ENCODE results near the gene MCOLN1. TPM values are rescaled to one million over a fixed set of nuclear protein-coding genes. Genes with fewer than 3 reads are reported as not detected.
A peak's percentile ranks its signal among the peaks of the same experiment; 100 is the strongest.

Gene MCOLN1
- total RNA-seq, 1 donor, result 12.0 TPM

DNA sequence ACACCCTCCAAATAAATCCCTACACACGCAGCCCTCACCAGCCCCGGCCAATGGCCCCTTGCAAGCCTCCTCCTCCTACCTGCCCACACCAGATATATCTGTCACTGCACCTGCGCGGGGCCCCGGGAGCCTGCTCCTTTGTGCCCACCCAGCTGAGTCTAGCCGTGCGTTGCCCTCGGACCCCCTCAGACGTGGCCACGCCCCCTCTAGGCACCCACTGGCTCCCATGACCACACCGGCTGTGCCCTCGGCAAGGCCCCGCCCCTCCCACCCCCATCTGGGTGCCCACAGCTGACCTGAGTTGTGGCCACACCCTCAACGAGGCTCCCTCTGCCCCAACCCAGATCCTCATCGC lies 6.8 kb downstream of the MCOLN1 start:
- no peak overlapping the region for H3K4me3 ChIP-seq (ENCODE audit: low read depth, low read length)
- DNase-seq (ENCODE audit: low read depth), result no peak
- TF ChIP-seq, protein P1, sequence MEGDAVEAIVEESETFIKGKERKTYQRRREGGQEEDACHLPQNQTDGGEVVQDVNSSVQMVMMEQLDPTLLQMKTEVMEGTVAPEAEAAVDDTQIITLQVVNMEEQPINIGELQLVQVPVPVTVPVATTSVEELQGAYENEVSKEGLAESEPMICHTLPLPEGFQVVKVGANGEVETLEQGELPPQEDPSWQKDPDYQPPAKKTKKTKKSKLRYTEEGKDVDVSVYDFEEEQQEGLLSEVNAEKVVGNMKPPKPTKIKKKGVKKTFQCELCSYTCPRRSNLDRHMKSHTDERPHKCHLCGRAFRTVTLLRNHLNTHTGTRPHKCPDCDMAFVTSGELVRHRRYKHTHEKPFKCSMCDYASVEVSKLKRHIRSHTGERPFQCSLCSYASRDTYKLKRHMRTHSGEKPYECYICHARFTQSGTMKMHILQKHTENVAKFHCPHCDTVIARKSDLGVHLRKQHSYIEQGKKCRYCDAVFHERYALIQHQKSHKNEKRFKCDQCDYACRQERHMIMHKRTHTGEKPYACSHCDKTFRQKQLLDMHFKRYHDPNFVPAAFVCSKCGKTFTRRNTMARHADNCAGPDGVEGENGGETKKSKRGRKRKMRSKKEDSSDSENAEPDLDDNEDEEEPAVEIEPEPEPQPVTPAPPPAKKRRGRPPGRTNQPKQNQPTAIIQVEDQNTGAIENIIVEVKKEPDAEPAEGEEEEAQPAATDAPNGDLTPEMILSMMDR (IDR thresholded peaks at IDR 0.05; ENCODE audit: insufficient read depth, low read length), result no peak

DNA sequence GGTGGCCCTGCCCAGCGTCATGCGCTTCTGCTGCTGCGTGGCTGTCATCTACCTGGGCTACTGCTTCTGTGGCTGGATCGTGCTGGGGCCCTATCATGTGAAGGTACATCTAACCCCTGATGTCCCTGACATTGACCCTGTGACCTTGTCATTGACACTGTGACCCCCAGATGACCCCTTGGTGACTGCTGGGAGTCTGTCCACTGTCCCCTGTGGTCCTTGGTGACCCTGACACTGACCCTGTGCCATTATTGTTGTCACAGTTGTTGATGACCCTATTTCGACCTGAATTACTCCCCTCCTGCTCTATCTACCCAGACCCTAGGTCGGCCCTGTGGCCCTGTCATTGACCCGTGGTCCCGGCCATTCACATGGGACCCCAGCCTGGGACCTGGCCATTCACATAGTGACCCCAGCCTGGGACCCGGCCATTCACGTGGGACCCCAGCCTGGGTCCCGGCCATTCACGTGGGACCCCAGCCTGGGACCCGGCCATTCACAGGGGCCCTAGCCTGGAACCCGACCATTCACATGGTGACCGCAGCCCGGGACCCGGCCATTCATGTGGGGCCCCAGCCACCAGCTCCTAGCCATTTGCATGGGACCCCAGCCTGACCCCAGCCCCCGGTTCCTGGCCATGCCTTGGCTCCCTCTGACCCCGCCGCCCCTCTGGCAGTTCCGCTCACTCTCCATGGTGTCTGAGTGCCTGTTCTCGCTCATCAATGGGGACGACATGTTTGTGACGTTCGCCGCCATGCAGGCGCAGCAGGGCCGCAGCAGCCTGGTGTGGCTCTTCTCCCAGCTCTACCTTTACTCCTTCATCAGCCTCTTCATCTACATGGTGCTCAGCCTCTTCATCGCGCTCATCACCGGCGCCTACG lies 7.4 kb downstream of the MCOLN1 start:
- no peak overlapping the region for H3K4me3 ChIP-seq (ENCODE audit: low read depth, low read length)
- no peak for DNase-seq (ENCODE audit: low read depth)
- TF ChIP-seq, protein P1 (IDR thresholded peaks at IDR 0.05; ENCODE audit: insufficient read depth, low read length), result no peak

DNA sequence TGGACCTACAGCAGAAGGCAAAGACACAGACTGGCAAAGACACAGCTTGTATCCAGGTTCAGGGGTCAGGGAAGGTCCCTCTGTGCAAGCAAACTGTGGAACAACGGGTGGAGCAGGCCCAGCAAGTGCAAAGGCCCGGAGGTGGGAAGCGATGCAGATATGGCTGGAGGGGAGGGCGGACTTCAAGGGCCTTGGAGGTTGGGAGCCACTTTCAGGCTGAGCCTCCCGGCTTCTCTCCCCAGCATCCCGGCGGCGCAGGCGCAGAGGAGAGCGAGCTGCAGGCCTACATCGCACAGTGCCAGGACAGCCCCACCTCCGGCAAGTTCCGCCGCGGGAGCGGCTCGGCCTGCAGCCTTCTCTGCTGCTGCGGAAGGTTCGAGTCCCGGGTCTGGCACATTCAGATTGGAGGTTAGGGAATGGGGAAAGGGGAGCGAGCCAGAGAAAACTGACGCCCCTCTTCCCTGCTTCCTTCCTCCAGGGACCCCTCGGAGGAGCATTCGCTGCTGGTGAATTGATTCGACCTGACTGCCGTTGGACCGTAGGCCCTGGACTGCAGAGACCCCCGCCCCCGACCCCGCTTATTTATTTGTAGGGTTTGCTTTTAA lies 11.0 kb downstream of the MCOLN1 start:
- TF ChIP-seq, protein P1 (IDR thresholded peaks at IDR 0.05; ENCODE audit: insufficient read depth, low read length), result no peak
- DNase-seq (ENCODE audit: low read depth), result peak; percentile 74

DNA sequence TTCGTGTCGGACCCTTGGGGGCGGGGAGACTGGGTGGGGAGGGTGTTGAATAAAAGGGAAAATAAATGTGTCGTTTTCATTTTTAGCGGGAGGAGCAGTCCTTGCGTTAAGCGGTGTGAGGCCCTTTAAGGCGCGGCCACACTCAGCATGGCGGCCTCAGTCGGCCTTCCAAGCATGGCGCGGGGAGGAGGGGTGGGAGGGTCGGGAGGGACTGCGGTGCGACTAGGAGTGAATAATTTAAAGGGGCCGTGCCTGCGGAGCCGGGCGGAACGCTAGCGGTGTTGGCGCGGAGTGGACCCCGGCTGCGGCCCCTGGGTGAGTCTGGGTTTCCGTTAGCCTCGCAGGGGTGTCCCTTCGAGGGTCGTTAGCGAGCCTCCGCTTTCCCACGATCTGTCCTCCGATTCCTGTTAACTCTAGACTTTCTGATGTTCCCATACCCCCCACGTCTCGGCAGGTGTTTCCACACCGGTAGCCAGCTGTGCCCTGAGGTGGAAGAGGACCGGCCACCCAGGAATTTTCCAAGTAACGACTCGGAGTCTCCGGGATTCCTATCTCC lies 11.6 kb downstream of the MCOLN1 start:
- TF ChIP-seq, protein P1 (IDR thresholded peaks at IDR 0.05; ENCODE audit: insufficient read depth, low read length), result no peak
- peak; percentile 87 for DNase-seq (ENCODE audit: low read depth)
- H3K4me3 ChIP-seq (ENCODE audit: low read depth, low read length), result peak overlapping the region; percentile 99

More for the DNA sequence above, 11.0 kb downstream of the MCOLN1 start:
- peak overlapping the region; percentile 99 for H3K4me3 ChIP-seq (ENCODE audit: low read depth, low read length)

DNA sequence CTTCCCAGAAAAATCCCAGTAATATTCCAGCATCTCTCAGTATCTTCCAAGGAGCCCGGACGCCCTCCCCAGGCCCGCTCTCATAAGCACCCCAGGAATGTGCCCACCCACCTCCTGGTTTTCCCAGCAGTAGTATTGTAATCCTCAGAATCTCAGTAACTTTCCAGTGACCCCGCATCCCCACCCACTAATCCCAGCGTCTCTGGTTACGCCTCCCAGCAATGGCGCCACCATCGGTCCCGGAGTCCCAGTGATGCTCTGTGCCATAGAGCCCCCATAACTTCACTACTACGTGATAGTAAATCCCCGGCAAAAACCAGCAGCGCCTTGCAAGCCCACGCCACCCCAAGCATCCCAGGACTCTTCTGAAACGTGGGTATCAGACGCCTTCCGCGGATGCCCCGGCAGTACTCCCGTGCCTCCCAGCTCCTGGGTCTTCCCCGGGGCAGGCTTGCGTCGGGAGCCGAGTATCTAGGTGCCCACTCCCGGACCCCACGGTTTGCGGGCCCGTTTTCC lies 12.2 kb downstream of the MCOLN1 start:
- peak overlapping the region; percentile 99 for H3K4me3 ChIP-seq (ENCODE audit: low read depth, low read length)
- TF ChIP-seq, protein P1 (IDR thresholded peaks at IDR 0.05; ENCODE audit: insufficient read depth, low read length), result no peak
- peak; percentile 82 for DNase-seq (ENCODE audit: low read depth)

DNA sequence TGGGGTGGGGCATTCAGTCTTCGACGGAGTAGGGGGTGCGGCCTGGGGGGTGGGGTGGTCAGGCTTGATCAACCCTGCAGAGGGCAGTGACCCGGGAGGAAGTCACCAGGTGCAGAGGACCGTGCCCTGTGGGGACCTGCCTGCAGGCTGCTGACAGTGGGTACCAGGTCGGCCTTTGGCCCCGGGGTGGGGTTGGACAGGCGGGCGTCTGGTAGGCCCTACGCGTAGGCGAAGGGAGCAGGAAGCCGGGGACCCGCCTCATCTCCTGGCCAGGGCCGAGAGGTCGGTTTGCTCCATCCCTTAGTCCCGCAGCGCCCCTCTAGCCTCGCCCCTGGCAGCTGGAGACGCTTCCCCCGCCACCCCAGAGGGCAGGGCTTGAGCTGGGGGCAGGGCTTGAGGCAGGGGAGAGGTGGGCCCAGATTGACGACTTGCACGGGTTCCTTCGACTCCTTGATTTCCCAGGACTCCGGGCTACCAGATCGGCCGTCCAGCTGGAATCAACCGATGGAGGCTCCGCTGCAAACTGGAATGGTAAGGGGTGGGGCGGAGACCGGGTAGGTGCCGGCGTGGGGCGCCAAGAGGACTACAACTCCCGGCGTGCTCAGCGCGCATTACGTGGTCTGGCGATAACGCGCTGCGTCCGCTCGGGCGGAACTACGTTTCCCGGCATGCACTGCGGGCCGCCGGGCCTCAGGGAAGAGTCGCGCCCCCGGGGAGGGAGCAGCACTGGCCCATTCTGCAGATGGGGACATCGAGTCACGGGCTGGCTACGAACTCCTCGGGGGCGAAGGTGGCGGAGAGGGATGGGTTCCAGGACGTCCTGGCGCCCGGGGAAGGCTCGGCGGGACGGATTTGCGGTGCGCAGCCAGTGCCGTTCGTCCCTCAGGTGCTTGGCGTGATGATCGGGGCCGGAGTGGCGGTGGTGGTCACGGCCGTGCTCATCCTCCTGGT lies 12.9 kb downstream of the MCOLN1 start, which contains the start of gene PNPLA6:
TSS of gene PNPLA6 (plus strand) at position 671 of the 951 bp plus-strand sequence. CDS start at position 743, 72 bp downstream.
- H3K4me3 ChIP-seq (ENCODE audit: low read depth, low read length), result peak within 1 kb of the TSS; percentile 99
- TF ChIP-seq, protein P1 (IDR thresholded peaks at IDR 0.05; ENCODE audit: insufficient read depth, low read length), result no peak
- peak; percentile 93 for DNase-seq (ENCODE audit: low read depth)
